Measurements from ENCODE around the gene SIVA1.

SIVA1 gene

GRCh38 chr14:104734051-104734587 lies 18.8 kb upstream of the SIVA1 start:
- Histone ChIP-seq H3K36me3 (ENCODE audit: control insufficient read depth, insufficient read depth, low read length) (no peaks in the 10 kb centered on the region), H3K79me2 (no peaks in the 10 kb centered on the region), H3K27me3 (ENCODE audit: control insufficient read depth, insufficient read depth, low read length) (no peaks in the 10 kb centered on the region), H2AFZ (no peak overlapping the region), H3K9ac (no peak overlapping the region), H3K4me2 (ENCODE audit: low read length) (no peak overlapping the region), H3K4me1 (peaks cover 9% of the 10 kb centered on the region), H3K27ac (no peak overlapping the region), H3K4me3 (ENCODE audit: low read depth, low read length) (no peak overlapping the region), H3K9me3 (ENCODE audit: control insufficient read depth, low read length) (no peaks in the 10 kb centered on the region)
- TF ChIP-seq, protein P1, sequence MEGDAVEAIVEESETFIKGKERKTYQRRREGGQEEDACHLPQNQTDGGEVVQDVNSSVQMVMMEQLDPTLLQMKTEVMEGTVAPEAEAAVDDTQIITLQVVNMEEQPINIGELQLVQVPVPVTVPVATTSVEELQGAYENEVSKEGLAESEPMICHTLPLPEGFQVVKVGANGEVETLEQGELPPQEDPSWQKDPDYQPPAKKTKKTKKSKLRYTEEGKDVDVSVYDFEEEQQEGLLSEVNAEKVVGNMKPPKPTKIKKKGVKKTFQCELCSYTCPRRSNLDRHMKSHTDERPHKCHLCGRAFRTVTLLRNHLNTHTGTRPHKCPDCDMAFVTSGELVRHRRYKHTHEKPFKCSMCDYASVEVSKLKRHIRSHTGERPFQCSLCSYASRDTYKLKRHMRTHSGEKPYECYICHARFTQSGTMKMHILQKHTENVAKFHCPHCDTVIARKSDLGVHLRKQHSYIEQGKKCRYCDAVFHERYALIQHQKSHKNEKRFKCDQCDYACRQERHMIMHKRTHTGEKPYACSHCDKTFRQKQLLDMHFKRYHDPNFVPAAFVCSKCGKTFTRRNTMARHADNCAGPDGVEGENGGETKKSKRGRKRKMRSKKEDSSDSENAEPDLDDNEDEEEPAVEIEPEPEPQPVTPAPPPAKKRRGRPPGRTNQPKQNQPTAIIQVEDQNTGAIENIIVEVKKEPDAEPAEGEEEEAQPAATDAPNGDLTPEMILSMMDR (IDR thresholded peaks at IDR 0.05): no peak

- TF ChIP-seq, protein P1 (IDR thresholded peaks at IDR 0.05): no peak
- Histone ChIP-seq H3K9me3 (ENCODE audit: control insufficient read depth, low read length) (no peaks in the 10 kb centered on the region), H3K4me1 (peaks cover 9% of the 10 kb centered on the region), H3K9ac (no peak overlapping the region), H3K27ac (no peak overlapping the region), H2AFZ (no peak overlapping the region), H3K4me2 (ENCODE audit: low read length) (no peak overlapping the region), H3K4me3 (ENCODE audit: low read depth, low read length) (no peak overlapping the region), H3K36me3 (ENCODE audit: control insufficient read depth, insufficient read depth, low read length) (no peaks in the 10 kb centered on the region), H3K27me3 (ENCODE audit: control insufficient read depth, insufficient read depth, low read length) (no peaks in the 10 kb centered on the region), H3K79me2 (no peaks in the 10 kb centered on the region)
These were observed 18.4 kb upstream of the SIVA1 start for GRCh38 chr14:104734601-104734990.

DNA sequence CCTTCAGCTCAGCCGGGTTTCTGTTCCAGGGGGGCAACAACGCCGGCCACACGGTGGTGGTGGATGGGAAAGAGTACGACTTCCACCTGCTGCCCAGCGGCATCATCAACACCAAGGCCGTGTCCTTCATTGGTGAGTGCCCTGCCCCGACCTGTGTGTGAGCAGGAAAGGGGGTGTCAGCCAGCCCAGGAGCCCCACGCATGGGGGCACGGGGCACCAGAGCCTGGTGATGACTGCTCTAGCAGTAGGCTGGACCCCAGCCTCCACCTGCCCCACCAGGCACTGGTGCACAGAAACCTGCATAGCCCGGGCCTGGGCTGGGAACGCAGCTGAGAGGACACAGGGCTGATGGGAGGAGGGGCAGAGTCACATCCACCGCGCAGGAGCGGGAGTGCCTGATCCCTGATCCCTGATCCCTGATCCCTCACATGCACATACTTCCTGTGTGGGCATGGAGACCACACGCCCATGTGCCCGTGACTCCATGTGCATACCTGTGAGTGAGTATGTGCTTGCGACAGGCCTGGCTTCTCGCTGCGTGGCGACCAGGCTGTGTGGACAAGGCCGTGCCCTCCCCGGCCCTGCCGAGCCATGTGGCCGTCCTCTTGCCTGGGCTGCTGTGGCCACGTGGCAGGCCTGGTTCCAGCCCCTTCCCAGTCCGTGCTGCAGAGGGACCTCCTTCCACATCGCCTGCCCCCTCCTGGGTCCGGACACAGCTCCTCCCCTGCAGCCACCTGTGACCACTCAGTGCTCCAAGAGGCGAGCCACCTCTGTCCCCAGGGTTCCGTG lies 17.8 kb upstream of the SIVA1 start:
- no peak overlapping the region for H3K4me2 ChIP-seq (ENCODE audit: low read length)
- no peaks in the 10 kb centered on the region for H3K27me3 ChIP-seq (ENCODE audit: control insufficient read depth, insufficient read depth, low read length)
- peak overlapping the region; percentile 74 for H3K27ac ChIP-seq
- H3K4me1 ChIP-seq: peaks cover 9% of the 10 kb centered on the region
- H3K9me3 ChIP-seq (ENCODE audit: control insufficient read depth, low read length): no peaks in the 10 kb centered on the region
- no peak overlapping the region for H3K4me3 ChIP-seq (ENCODE audit: low read depth, low read length)
- H3K9ac ChIP-seq: no peak overlapping the region
- no peak overlapping the region for H2AFZ ChIP-seq
- TF ChIP-seq, protein P1 (IDR thresholded peaks at IDR 0.05): no peak
- H3K36me3 ChIP-seq (ENCODE audit: control insufficient read depth, insufficient read depth, low read length): no peaks in the 10 kb centered on the region
- no peaks in the 10 kb centered on the region for H3K79me2 ChIP-seq

GRCh38 chr14:104735830-104736642 lies 16.9 kb upstream of the SIVA1 start:
- no peaks in the 10 kb centered on the region for H3K27me3 ChIP-seq (ENCODE audit: control insufficient read depth, insufficient read depth, low read length)
- no peak overlapping the region for H3K4me3 ChIP-seq (ENCODE audit: low read depth, low read length)
- no peak overlapping the region for H3K4me2 ChIP-seq (ENCODE audit: low read length)
- no peaks in the 10 kb centered on the region for H3K9me3 ChIP-seq (ENCODE audit: control insufficient read depth, low read length)
- TF ChIP-seq, protein P1 (IDR thresholded peaks at IDR 0.05): no peak
- H3K36me3 ChIP-seq (ENCODE audit: control insufficient read depth, insufficient read depth, low read length): no peaks in the 10 kb centered on the region
- H3K27ac ChIP-seq: peak overlapping the region; percentile 74
- no peak overlapping the region for H3K9ac ChIP-seq
- H3K4me1 ChIP-seq: peaks cover 9% of the 10 kb centered on the region
- H2AFZ ChIP-seq: peak overlapping the region; percentile 91
- no peaks in the 10 kb centered on the region for H3K79me2 ChIP-seq
